Activated B cell treated with CpG ODN at 0.5 μM for 24 hours (primary cell): ENCODE results near the gene BCLAF1. TPM values are rescaled to one million over a fixed set of nuclear protein-coding genes. Genes with fewer than 3 reads are reported as not detected.

Experiments used
- ATAC-seq: fragments of 200-7000 bp; cut with Tn5 transposase; one replicate; pipeline ENCODE4 v1.10.0; 2021; ENCODE audit warnings: low read depth, mild to moderate bottlenecking, moderate library complexity
- CTCF ChIA-PET: fragments of 350-600 bp; sonication (Branson Sonifier 250); formaldehyde crosslinking; loops from one replicate; lab custom pipeline; 2021; ENCODE audit warnings: antibody characterized with exemption; lab: Charles Lee
- POLR2A ChIA-PET: fragments of 350-600 bp; sonication (Branson Sonifier 250); formaldehyde crosslinking; loops from one replicate; lab custom pipeline; 2021; ENCODE audit warnings: antibody characterized with exemption; lab: Charles Lee
- DNase-seq: peaks from one replicate; pipeline ENCODE4 v3.0.0; 2022
- H3K27ac Mint-ChIP-seq: one replicate; pipeline ENCODE4 v1.8.0; 2020; ENCODE audit warnings: mixed read lengths
- H3K27me3 Mint-ChIP-seq: one replicate; pipeline ENCODE4 v1.8.0; 2021; ENCODE audit warnings: mixed read lengths
- H3K36me3 Mint-ChIP-seq: one replicate; pipeline ENCODE4 v1.8.0; 2021; ENCODE audit warnings: low read depth, mixed read lengths
- H3K4me1 Mint-ChIP-seq: one replicate; pipeline ENCODE4 v1.8.0; 2021; ENCODE audit warnings: mixed read lengths
- H3K4me3 Mint-ChIP-seq: one replicate; pipeline ENCODE4 v1.8.0; 2020; ENCODE audit warnings: mild to moderate bottlenecking, mixed read lengths
- H3K9me3 Mint-ChIP-seq: one replicate; pipeline ENCODE4 v1.8.0; 2020; ENCODE audit warnings: mixed read lengths
- CTCF ChIP-seq: fragments of 200-600 bp; IDR thresholded peaks from one replicate; pipeline ENCODE4 v1.8.0; 2022; ENCODE audit warnings: antibody characterized with exemption, mild to moderate bottlenecking
- intact Hi-C: fragments of 100-400 bp; cut with micrococcal nuclease; formaldehyde crosslinking; loops from one replicate; pipeline ENCODE4 v1.15.1; 2024
- total RNA-seq: library from RNA; stranded (reverse); gene quantifications from 2 replicates; pipeline ENCODE4 v1.2.3, GENCODE V29; 2022

BCLAF1 gene
- total RNA-seq, 1 donor from 2014 or later: 259 TPM

- no peak overlapping the region for H3K4me3 Mint-ChIP-seq
- H3K27me3 Mint-ChIP-seq: no peaks in the 10 kb centered on the region
- ATAC-seq (no peak), DNase-seq (no peak)
- no peaks in the 10 kb centered on the region for H3K9me3 Mint-ChIP-seq
- H3K36me3 Mint-ChIP-seq: peaks cover 3% of the 10 kb centered on the region
- no peak for TF ChIP-seq CTCF
- no peak overlapping the region for H3K27ac Mint-ChIP-seq
- no peaks in the 10 kb centered on the region for H3K4me1 Mint-ChIP-seq
- intact Hi-C loops: no loop called here
- ChIA-PET CTCF (interaction anchor here (0.9 to 2.5 kb wide), 2 partner anchors 10 to 701 kb away, joined by 3 to 11 read pairs; no protein-coding TSS in a partner anchor), POLR2A (interaction anchor here (0.6 kb wide), 1 partner anchor 737 kb away, joined by 4 read pairs; no protein-coding TSS in a partner anchor)
Measured at GRCh38 chr6:136236466-136237293, 53.0 kb downstream of the BCLAF1 start.

GRCh38 chr6:136235233-136235564, 54.4 kb downstream of the BCLAF1 start:
- no peak for ATAC-seq
- ChIA-PET CTCF (interaction anchor here (0.9 to 2.5 kb wide), 2 partner anchors 9 kb away, joined by 3 to 11 read pairs; no protein-coding TSS in a partner anchor), POLR2A (interaction anchor here (0.7 kb wide), 1 partner anchor 863 kb away, joined by 3 read pairs; no protein-coding TSS in a partner anchor)
- intact Hi-C loops: no loop called here
- no peak for DNase-seq
- no peak overlapping the region for H3K27ac Mint-ChIP-seq
- no peaks in the 10 kb centered on the region for H3K27me3 Mint-ChIP-seq
- H3K36me3 Mint-ChIP-seq: peaks cover 3% of the 10 kb centered on the region
- TF ChIP-seq CTCF: no peak
- H3K4me1 Mint-ChIP-seq: no peaks in the 10 kb centered on the region
- no peak overlapping the region for H3K4me3 Mint-ChIP-seq
- no peaks in the 10 kb centered on the region for H3K9me3 Mint-ChIP-seq

DNA sequence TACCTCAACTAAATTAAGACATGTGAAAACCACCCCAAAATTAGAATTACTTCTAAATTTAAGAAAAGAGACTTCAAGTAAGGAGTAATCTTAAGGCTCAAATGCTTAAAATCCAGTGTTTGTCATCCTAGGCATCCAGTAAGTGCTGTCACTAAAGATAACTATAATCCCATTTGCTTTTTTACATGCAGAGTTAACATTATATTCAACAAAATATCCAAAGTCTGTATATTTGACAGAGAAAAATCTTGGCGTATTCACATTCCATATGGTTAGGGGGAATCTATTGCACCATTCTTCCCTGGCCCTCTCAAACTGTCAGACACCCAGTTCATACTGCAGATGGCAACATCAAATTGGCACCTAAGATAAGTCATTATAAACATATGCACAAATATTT, 56.9 kb downstream of the BCLAF1 start:
- no peaks in the 10 kb centered on the region for H3K27me3 Mint-ChIP-seq
- H3K36me3 Mint-ChIP-seq: no peaks in the 10 kb centered on the region
- no peaks in the 10 kb centered on the region for H3K9me3 Mint-ChIP-seq
- no peak overlapping the region for H3K27ac Mint-ChIP-seq
- POLR2A ChIA-PET: interaction anchor here (1.4 kb wide), 1 partner anchor 57 kb away, joined by 3 read pairs; the partner anchor contains the start of gene BCLAF1
- intact Hi-C loops: no loop called here
- ATAC-seq: no peak
- no peak for DNase-seq
- CTCF ChIA-PET: no interaction called here
- no peak for TF ChIP-seq CTCF
- no peak overlapping the region for H3K4me3 Mint-ChIP-seq
- peaks cover 7% of the 10 kb centered on the region for H3K4me1 Mint-ChIP-seq

- Mint-ChIP-seq H3K36me3 (no peaks in the 10 kb centered on the region), H3K27ac (no peak overlapping the region), H3K4me1 (peaks cover 16% of the 10 kb centered on the region), H3K27me3 (no peaks in the 10 kb centered on the region), H3K4me3 (no peak overlapping the region), H3K9me3 (no peaks in the 10 kb centered on the region)
- intact Hi-C loops: no loop called here
- CTCF ChIA-PET: no interaction called here
- no peak for DNase-seq
- ATAC-seq: no peak
- no peak for TF ChIP-seq CTCF
- POLR2A ChIA-PET: no interaction called here
Measured at GRCh38 chr6:136230219-136230853, 59.3 kb downstream of the BCLAF1 start.

DNA sequence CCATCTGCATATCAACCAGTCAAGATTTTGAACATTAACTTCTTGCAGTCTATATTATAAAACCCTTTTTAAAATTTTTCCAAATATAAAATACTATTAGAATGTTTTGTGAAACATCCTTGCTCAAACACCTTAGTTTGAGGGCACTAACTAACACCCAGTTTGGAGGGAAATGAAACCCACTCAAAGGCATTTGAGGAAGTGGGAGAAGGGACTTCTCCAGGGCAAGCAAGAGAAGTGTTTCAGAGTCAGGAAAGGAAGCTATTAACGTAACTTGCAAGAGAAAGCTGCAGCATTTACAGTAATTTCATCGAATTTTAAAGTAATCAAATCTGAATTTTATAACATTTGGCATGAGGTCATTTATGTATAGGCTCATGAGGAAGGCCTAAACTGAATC, 60.8 kb downstream of the BCLAF1 start:
- no peak for DNase-seq
- ChIA-PET CTCF (interaction anchor here (0.5 to 1.7 kb wide), 3 partner anchors 319 to 723 kb away, joined by 3 to 5 read pairs (median 3); no protein-coding TSS in a partner anchor), POLR2A (no interaction called here)
- no peak for ATAC-seq
- Mint-ChIP-seq H3K4me3 (no peak overlapping the region), H3K27me3 (no peaks in the 10 kb centered on the region), H3K9me3 (no peaks in the 10 kb centered on the region), H3K27ac (no peak overlapping the region), H3K36me3 (no peaks in the 10 kb centered on the region), H3K4me1 (peaks cover 16% of the 10 kb centered on the region)
- TF ChIP-seq CTCF: no peak
- intact Hi-C loops: no loop called here
